PC-3 (cell line): Measurements from ENCODE around the gene KRCC1.

Source experiments
- EZH2 ChIP-seq: fragments of 300-600 bp; sonication (generic); IDR thresholded peaks from one replicate; pipeline ENCODE4 v1.6.1; 2017; ENCODE audit warnings: antibody characterized with exemption, mild to moderate bottlenecking, low read length; ENCODE audit not compliant: unreplicated experiment
- TF ChIP-seq, protein P1 (sequence below): fragments of 300-600 bp; sonication (generic); conservative IDR thresholded peaks from 2 replicates; pipeline ENCODE4 v1.5.1; 2017; ENCODE audit warnings: antibody characterized with exemption, low read depth, mild to moderate bottlenecking, low read length

DNA sequence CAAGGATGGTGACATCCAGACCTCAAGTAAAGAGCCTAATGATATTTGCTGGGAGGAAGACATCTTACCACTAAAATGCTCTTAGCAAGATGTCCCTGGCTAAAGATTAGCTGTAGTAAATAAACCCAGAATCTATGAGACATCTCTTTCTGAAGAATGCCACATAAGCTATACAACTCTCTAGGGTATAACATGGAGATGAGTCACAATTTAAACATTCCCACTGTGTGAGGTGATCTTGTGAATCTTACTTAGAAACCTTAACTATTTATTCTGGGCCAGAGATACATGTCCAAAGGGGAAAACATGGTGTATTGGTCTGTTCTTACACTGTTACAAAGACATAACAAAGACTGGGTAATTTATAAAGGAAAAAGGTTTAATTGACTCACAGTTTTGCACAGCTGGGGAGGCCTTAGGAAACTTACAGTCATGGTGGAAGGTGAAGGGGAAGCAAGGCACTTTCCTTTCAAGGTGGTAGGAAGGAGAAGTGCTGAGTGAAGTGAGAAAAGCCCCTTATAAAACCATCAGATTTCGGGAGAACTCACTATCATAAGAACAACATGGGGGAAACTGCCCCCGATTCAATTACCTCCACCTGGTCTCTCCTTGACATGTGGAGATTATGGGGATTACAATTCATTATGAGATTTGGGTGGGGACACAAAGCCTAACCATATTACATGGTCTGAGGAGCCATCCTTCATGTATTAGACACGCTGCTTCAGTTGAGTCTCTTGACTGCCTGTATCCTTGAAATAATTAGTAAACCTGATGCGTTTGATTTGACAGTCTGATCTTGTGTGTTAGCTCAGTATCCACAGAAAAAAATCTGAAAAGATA, 17.1 kb downstream of the KRCC1 start:
- TF ChIP-seq, protein P1, sequence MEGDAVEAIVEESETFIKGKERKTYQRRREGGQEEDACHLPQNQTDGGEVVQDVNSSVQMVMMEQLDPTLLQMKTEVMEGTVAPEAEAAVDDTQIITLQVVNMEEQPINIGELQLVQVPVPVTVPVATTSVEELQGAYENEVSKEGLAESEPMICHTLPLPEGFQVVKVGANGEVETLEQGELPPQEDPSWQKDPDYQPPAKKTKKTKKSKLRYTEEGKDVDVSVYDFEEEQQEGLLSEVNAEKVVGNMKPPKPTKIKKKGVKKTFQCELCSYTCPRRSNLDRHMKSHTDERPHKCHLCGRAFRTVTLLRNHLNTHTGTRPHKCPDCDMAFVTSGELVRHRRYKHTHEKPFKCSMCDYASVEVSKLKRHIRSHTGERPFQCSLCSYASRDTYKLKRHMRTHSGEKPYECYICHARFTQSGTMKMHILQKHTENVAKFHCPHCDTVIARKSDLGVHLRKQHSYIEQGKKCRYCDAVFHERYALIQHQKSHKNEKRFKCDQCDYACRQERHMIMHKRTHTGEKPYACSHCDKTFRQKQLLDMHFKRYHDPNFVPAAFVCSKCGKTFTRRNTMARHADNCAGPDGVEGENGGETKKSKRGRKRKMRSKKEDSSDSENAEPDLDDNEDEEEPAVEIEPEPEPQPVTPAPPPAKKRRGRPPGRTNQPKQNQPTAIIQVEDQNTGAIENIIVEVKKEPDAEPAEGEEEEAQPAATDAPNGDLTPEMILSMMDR = no peak
- no peak for TF ChIP-seq EZH2
